ENCODE measurements around the gene RYR2.
"Not testable (repeated sequence)": the region's sequence is repeated elsewhere in the genome, so short reads cannot be mapped to it uniquely, and the experiment has no call there.

The RYR2 gene

GRCh38 chr1:237820634-237821033 is 778.6 kb downstream of the RYR2 start:
- not testable (repeated sequence) for H3K4me3 ChIP-seq (ENCODE audit: low read length); DNase-seq (ENCODE audit: low read depth, low spot score)

- H3K4me3 ChIP-seq (ENCODE audit: low read length) = no peak overlapping the region
- DNase-seq (ENCODE audit: low read depth, low spot score) = no peak
These were observed 790.9 kb downstream of the RYR2 start for GRCh38 chr1:237832858-237833257.

GRCh38 chr1:237834048-237834447 is 792.1 kb downstream of the RYR2 start:
- no peak for DNase-seq (ENCODE audit: low read depth, low spot score)
- no peak overlapping the region for H3K4me3 ChIP-seq (ENCODE audit: low read length)

GRCh38 chr1:237834461-237834860 is 792.5 kb downstream of the RYR2 start:
- no peak for DNase-seq (ENCODE audit: low read depth, low spot score)
- H3K4me3 ChIP-seq (ENCODE audit: low read length) = no peak overlapping the region

- H3K4me3 ChIP-seq (ENCODE audit: low read length) = no peak overlapping the region
- DNase-seq (ENCODE audit: low read depth, low spot score) = no peak
These were observed 796.3 kb downstream of the RYR2 start for GRCh38 chr1:237838320-237838719.

- no peak for DNase-seq (ENCODE audit: low read depth, low spot score)
- no peak overlapping the region for H3K4me3 ChIP-seq (ENCODE audit: low read length)
These were observed 797.0 kb downstream of the RYR2 start for GRCh38 chr1:237838904-237839534.

- no peak overlapping the region for H3K4me3 ChIP-seq (ENCODE audit: low read length)
- DNase-seq (ENCODE audit: low read depth, low spot score) = no peak
These were observed 799.5 kb downstream of the RYR2 start for GRCh38 chr1:237841485-237841884.

- not testable (repeated sequence) for DNase-seq (ENCODE audit: low read depth, low spot score); H3K4me3 ChIP-seq (ENCODE audit: low read length)
These were observed 801.5 kb downstream of the RYR2 start for GRCh38 chr1:237843516-237843915.

GRCh38 chr1:237851210-237851845 is 809.3 kb downstream of the RYR2 start:
- peak; percentile 39 for DNase-seq (ENCODE audit: low read depth, low spot score)
- no peak overlapping the region for H3K4me3 ChIP-seq (ENCODE audit: low read length)

- no peak overlapping the region for H3K4me3 ChIP-seq (ENCODE audit: low read length)
- DNase-seq (ENCODE audit: low read depth, low spot score) = no peak
These were observed 810.4 kb downstream of the RYR2 start for GRCh38 chr1:237852342-237852741.

GRCh38 chr1:237857455-237857854 is 815.5 kb downstream of the RYR2 start:
- H3K4me3 ChIP-seq (ENCODE audit: low read length) = no peak overlapping the region
- no peak for DNase-seq (ENCODE audit: low read depth, low spot score)

GRCh38 chr1:237858992-237859391 is 817.0 kb downstream of the RYR2 start:
- no peak overlapping the region for H3K4me3 ChIP-seq (ENCODE audit: low read length)
- no peak for DNase-seq (ENCODE audit: low read depth, low spot score)

GRCh38 chr1:237861944-237862343 is 820.0 kb downstream of the RYR2 start:
- DNase-seq (ENCODE audit: low read depth, low spot score) = no peak
- H3K4me3 ChIP-seq (ENCODE audit: low read length) = no peak overlapping the region

GRCh38 chr1:237863234-237863633 is 821.2 kb downstream of the RYR2 start:
- peak; percentile 10 for DNase-seq (ENCODE audit: low read depth, low spot score)
- H3K4me3 ChIP-seq (ENCODE audit: low read length) = no peak overlapping the region

- DNase-seq (ENCODE audit: low read depth, low spot score) = no peak
- no peak overlapping the region for H3K4me3 ChIP-seq (ENCODE audit: low read length)
These were observed 822.6 kb downstream of the RYR2 start for GRCh38 chr1:237864338-237865244.

- DNase-seq (ENCODE audit: low read depth, low spot score) = no peak
- no peak overlapping the region for H3K4me3 ChIP-seq (ENCODE audit: low read length)
These were observed 825.5 kb downstream of the RYR2 start for GRCh38 chr1:237867380-237867888.

- no peak for DNase-seq (ENCODE audit: low read depth, low spot score)
- H3K4me3 ChIP-seq (ENCODE audit: low read length) = no peak overlapping the region
These were observed 827.0 kb downstream of the RYR2 start for GRCh38 chr1:237868817-237869600.

GRCh38 chr1:237873487-237874211 is 831.7 kb downstream of the RYR2 start:
- no peak for DNase-seq (ENCODE audit: low read depth, low spot score)
- H3K4me3 ChIP-seq (ENCODE audit: low read length) = no peak overlapping the region

Measured in Jurkat, Clone E6-1 (cell line).